GM10847 (cell line): Measurements from ENCODE around the gene SPEG.

Experiments used
- POLR2A ChIP-seq: IDR thresholded peaks from 2 replicates; pipeline ENCODE4 v1.6.1; 2011; ENCODE audit not compliant: insufficient read length; ENCODE audit errors: extremely low read depth

SPEG gene

DNA sequence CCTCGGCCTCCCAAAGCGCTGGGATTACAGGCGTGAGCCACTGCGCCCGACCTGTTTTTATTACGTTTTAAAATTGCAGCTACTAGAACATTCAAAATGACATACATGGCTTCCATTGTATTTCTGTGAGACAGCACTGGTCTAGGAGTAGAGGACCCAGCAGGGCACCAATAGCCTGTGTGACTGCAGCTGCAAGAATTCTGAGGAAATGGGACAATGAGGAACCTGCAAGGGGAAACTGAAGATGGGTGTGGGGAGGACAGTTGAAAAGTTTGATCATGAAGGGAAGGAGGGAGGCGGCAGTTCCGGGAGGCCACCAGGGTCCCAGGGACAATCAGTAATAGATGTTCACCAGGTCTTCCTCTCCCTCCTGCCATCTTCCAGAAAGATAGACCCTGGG is 33.0 kb upstream of the SPEG start:
- TF ChIP-seq POLR2A: no peak

- TF ChIP-seq POLR2A: no peak
These were observed 31.8 kb upstream of the SPEG start for GRCh38 chr2:219402665-219403515.

DNA sequence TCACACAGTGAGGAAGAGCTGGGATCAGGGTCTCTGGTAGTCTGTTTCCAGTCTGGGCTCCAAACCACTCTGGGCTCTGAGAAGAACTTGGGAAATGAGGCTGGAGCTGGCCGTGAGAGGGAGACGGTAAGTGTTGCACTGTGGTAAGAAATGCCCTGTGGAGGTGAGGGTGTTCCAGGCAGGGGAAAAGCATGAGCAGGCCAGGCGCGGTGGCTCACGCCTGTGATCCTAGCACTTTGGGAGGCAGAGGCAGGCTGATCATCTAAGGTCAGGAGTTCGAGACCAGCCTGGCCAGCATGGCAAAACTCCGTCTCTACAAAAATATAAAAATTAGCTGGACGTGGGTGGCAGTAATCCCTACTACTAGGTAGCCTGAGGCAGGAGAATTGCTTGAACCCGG is 30.8 kb upstream of the SPEG start:
- no peak for TF ChIP-seq POLR2A

DNA sequence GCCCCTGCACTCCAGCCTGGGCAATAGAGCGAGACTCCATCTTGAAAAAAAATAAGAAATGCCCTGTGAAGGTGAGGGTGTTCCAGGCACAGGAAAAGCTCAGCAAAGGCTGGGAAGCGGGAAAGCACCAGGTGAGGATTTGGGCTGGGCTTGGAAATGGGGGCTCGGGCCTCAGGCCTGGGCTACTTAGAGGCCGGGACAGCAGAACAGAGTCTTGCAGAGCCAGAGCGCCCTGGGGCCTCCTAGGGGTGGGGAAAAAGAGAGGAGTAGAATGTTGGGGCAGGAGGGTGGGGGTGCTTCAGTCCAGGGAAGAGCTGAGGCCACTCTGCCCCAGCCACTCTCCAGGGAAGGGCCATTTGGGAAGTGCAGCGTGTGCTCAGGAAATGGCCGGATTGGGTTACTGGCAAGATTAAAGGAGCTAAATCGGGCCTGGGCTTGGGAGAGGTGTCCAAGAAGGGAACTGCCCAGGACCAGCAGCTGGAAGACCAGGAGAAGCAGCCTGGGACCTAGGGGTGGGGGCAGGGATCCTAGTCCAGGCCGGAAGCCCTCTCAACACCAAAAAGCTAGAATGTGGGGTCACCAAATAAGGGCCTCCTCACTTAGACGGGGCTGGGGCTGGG is 30.2 kb upstream of the SPEG start:
- no peak for TF ChIP-seq POLR2A

DNA sequence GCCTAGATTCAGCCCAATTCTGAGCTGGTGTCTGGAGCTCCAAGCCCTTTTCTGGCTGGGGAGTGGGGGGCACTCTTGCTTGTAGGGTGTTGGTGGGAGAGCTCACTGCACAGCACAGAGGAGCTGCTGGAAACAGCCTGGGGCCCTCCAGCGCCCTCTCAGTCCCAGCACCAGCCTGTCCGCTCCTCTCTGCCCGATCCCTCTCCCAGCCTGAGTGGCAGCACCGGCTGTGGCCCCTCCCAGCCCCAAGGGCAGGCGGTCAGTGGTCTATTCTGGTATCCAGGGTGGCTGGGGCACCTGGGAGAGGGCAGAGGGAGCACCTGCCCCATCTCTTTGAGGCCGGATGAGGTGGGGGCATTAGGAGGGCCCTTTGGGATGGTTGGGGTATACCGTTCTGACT is 29.7 kb upstream of the SPEG start:
- no peak for TF ChIP-seq POLR2A

GRCh38 chr2:219405451-219405850 is 29.2 kb upstream of the SPEG start:
- TF ChIP-seq POLR2A: no peak

DNA sequence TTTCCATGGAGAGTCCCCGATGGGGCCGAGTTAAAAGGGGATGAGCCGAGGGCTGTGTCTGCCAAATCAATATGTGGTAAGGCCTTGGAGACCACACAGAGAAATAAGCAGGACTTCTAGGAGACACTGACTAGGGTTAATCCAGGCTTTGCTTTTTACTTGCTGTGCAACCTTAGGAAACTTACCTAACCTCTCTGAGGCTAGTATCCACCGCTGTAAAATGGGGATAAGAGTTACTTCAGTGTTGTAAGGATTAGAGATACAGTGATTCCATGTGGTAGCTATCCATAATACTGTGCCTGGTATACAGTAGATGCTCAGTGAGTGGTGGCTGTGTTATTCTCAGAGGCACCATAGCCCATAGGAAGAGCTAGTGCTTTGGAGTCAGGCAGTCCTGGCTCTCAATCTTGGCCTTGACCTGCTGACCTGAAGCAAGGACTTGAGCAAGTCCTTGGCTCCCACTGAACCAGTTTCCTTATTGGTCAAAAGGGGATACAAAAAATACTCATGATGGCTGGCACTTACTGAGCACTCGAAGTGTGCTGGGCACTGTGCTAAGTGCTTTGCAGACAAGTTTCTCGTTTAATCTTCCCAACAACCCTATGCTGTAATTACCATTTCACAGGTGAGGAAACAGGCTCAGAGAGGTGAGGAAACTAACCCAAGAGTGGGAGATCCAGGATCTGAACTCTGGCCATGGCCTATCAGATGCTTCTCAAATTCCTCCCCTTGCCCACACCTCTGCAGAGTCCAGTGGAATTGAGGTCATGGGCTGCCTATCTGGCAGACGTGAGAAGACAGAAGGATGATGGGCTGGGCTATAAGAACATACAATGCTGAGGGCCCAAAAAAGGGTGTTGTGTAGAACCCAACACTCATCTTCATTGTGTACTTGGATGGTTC is 28.4 kb upstream of the SPEG start:
- no peak for TF ChIP-seq POLR2A

- TF ChIP-seq POLR2A: no peak
These were observed 27.8 kb upstream of the SPEG start for GRCh38 chr2:219406861-219407230.

DNA sequence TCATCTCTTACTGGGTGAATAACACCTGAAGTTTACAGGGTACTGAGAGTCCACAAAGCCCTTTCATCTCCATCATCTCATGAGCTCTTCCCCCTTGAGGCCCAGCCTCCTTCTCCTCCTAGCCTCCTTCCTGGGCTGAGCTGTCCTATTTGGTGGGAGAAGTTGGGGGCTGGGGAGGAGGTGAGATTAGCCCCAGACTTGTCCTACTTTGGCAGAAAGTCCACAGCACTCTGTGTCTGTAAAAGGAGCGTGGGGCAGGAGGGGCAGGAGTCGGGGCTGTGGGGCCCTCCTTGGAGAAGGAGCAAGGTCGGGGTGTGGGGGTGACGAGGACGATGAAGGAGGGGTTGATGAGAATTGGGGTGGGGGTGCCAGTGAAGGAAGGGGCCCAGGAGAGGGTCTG is 26.4 kb upstream of the SPEG start:
- no peak for TF ChIP-seq POLR2A

GRCh38 chr2:219408631-219409030 is 26.0 kb upstream of the SPEG start:
- no peak for TF ChIP-seq POLR2A

- TF ChIP-seq POLR2A: no peak
These were observed 25.0 kb upstream of the SPEG start for GRCh38 chr2:219409619-219410018.

DNA sequence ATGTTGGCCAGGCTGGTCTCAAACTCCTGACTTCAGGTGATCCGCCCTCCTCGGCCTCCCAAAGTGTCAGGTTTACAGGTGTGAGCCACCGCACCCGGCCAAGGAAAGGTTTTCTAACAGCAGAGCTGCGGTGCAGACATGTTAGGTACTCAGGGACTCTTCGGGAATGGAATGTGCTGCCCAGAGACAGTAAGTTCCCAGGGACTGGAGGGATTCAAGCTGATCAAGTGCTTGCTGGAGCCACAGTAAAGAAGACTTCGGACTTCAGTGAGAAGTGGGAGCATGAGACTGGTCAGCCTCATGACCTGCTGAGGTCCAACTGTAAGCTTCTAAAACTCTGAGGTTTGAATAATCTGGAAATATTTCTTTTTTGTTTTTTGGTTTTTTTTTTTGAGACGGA is 24.3 kb upstream of the SPEG start:
- TF ChIP-seq POLR2A: no peak

DNA sequence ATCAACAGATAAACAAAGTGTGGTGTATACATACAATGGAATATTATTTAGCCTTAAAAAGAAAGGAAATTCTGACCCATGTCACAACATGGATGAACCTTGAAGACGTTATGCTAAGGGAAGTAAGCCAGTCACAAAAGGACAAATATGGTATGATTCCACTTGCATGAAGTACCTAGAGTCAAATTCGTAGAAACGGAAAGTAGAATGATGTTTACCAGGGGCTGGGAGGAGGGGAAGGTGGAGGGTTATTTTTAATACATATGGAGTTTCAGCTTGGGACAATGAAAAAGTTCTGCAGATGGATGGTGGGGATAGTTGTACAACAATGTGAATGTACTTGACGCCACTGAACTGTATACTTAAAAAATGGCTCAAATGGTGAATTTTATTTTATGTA is 19.8 kb upstream of the SPEG start:
- no peak for TF ChIP-seq POLR2A

DNA sequence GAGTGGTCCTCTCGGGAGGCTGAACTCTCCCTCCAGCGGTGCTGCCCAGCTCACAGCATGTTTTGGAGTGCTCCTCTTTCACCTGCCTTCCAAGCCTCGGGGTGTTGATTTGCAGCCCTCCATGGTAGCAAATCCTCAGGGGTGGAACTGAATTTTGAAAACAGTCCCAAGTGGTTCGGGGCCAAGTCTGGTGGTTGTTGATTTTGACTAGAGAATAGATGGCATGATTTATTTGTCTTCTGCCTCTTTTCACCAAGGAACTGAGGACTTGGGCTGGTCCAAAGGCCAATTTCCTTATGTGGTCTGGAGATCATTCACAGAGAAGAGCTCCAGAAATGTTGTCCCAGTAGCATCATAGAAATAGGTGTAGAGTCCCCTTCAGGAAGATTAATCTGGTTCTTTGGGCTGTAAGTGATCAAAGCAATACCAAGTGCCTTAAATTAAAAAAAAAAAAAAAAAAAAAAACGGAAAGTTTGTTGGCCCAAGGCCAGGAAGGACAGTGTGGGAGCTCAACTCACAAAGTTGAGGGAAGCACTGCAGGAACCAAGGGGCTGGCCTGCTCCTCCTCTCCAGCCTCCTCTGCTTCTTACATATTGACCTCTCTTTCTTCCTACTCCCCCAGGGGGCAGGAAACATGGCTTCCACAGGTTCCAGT is 18.9 kb upstream of the SPEG start:
- TF ChIP-seq POLR2A: no peak

- TF ChIP-seq POLR2A: no peak
These were observed 18.4 kb upstream of the SPEG start for GRCh38 chr2:219416235-219416602.

DNA sequence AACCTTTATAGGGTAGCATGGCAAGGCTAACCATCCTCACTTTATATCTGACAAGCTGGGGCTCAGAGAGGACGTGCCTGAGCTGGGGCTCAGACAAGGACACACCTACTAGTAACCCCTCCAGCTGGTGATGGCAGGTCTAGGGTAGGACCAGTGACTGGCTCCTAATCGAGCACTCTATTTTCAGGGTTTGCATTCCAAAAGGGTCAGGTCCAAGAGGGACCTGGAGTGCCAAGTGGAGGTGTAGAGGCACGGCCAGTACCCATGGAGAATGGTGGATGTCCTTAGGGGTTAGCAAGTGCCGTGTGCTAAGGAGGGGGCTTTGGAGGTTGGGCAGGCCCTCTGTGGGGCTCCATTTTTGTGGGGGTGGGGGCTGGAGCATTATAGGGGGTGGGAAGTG is 17.7 kb upstream of the SPEG start:
- TF ChIP-seq POLR2A: no peak

GRCh38 chr2:219417374-219417773 is 17.3 kb upstream of the SPEG start:
- no peak for TF ChIP-seq POLR2A
